Mammary microvascular endothelial cell (primary cell): Measurements from ENCODE around the gene PKLR. TPM values are rescaled to one million over a fixed set of nuclear protein-coding genes. Genes with fewer than 3 reads are reported as not detected.

Source experiments
- total RNA-seq: library from RNA; depleted of rRNA; stranded (reverse); fragments of >200 nt; gene quantifications from 2 replicates; pipeline ENCODE4 v1.2.3, GENCODE V29; 2015

The PKLR gene
- total RNA-seq = not detected in 2 replicates

GRCh38 chr1:155301342-155301841 is at the start of gene PKLR:
Gene PKLR (minus strand): TSS chr1:155301438. CDS start chr1:155301395, 43 bp downstream.

GRCh38 chr1:155320661-155321617 is 19.7 kb upstream of the PKLR start, which contains the start of gene RUSC1:
Gene RUSC1 (plus strand): TSS chr1:155320894. CDS start chr1:155321774, 880 bp downstream.

GRCh38 chr1:155308493-155309422 is 7.5 kb upstream of the PKLR start, which contains the start of gene FDPS:
Gene FDPS (plus strand): TSS chr1:155308866. CDS start chr1:155309790, 924 bp downstream.

GRCh38 chr1:155277070-155277901 is 24.0 kb downstream of the PKLR start, which contains the start of gene HCN3:
Gene HCN3 (plus strand): TSS chr1:155277463. CDS start chr1:155277591, 128 bp downstream.

GRCh38 chr1:155273343-155274245 is 27.6 kb downstream of the PKLR start, which contains the start of gene CLK2:
Gene CLK2 (minus strand): TSS chr1:155273504. CDS start chr1:155270977, 2,527 bp downstream.

GRCh38 chr1:155261852-155262673 is 39.2 kb downstream of the PKLR start, which contains the start of gene SCAMP3:
Gene SCAMP3 (minus strand): TSS chr1:155262360. CDS start chr1:155262151, 209 bp downstream.

GRCh38 chr1:155255243-155256007 is 45.8 kb downstream of the PKLR start, which contains the start of gene ENTREP3:
Gene ENTREP3 (minus strand): TSS chr1:155255483. CDS start chr1:155254877, 606 bp downstream.

Other genes starting within 250 kb of the PKLR start
- gene EFNA4, start 237.7 kb downstream of the PKLR start, total RNA-seq = 7.9 and 9.4 TPM in 2 replicates
- 0.64 and 0.80 TPM in 2 replicates for gene EFNA3, start 222.6 kb downstream of the PKLR start, total RNA-seq
- 30.8 and 33.2 TPM in 2 replicates for gene EFNA1, start 173.6 kb downstream of the PKLR start, total RNA-seq
- gene SLC50A1, start 165.6 kb downstream of the PKLR start, total RNA-seq = 35.6 and 39.2 TPM in 2 replicates
- gene DPM3, start 160.9 kb downstream of the PKLR start, total RNA-seq = 98.3 and 118 TPM in 2 replicates
- gene KRTCAP2, start 128.1 kb downstream of the PKLR start, total RNA-seq = 160 and 168 TPM in 2 replicates
- 1.4 and 2.7 TPM in 2 replicates for gene TRIM46, start 127.6 kb downstream of the PKLR start, total RNA-seq
- 2.7 and 4.0 TPM in 2 replicates for gene THBS3, start 93.5 kb downstream of the PKLR start, total RNA-seq
- gene MTX1, start 92.7 kb downstream of the PKLR start, total RNA-seq = 74.1 and 76.9 TPM in 2 replicates
- gene ENTREP3, start 46.0 kb downstream of the PKLR start, total RNA-seq = 15.2 and 15.3 TPM in 2 replicates
- 111 and 127 TPM in 2 replicates for gene SCAMP3, start 39.1 kb downstream of the PKLR start, total RNA-seq
- gene CLK2, start 27.9 kb downstream of the PKLR start, total RNA-seq = 13.1 and 15.4 TPM in 2 replicates
- 0.20 TPM in 2 replicates for gene HCN3, start 24.0 kb downstream of the PKLR start, total RNA-seq
- 469 and 476 TPM in 2 replicates for gene FDPS, start 7.4 kb upstream of the PKLR start, total RNA-seq
- 33.0 and 39.0 TPM in 2 replicates for gene RUSC1, start 19.5 kb upstream of the PKLR start, total RNA-seq